Neural cell (in vitro differentiated cells): ENCODE measurements around the gene HELZ. TPM values are rescaled to one million over a fixed set of nuclear protein-coding genes. Genes with fewer than 3 reads are reported as not detected.

Source experiments
- H2AFZ ChIP-seq: fragments of 200-600, 300-800 bp; sonication (generic), shearing (Covaris generic); 2 replicates; pipeline ENCODE4 v1.6.0; 2014; ENCODE audit warnings: low read depth, mild to moderate bottlenecking, antibody characterized with exemption, low read length, moderate library complexity
- H3F3A ChIP-seq: fragments of 200-600 bp; shearing (Covaris generic); 2 replicates; pipeline ENCODE4 v1.6.1; 2016; ENCODE audit warnings: mild to moderate bottlenecking, moderate library complexity, mixed read lengths, antibody characterized with exemption, low read length; ENCODE audit not compliant: insufficient read depth, poor library complexity, severe bottlenecking
- H3K27ac ChIP-seq: fragments of 200-600, 300-800 bp; sonication (generic), shearing (Covaris generic); 2 replicates; pipeline ENCODE4 v1.5.1; 2014; ENCODE audit warnings: mild to moderate bottlenecking, low read length, moderate library complexity
- H3K27me3 ChIP-seq: fragments of 300-800, 200-600 bp; sonication (generic), shearing (Covaris generic); 2 replicates; pipeline ENCODE4 v1.6.0; 2014; ENCODE audit warnings: mild to moderate bottlenecking, low read depth, low read length, moderate library complexity; ENCODE audit not compliant: insufficient read depth
- H3K36me3 ChIP-seq: fragments of 300-800, 200-600 bp; sonication (generic), shearing (Covaris generic); 2 replicates; pipeline ENCODE4 v1.5.1; 2014; ENCODE audit warnings: mild to moderate bottlenecking, antibody characterized with exemption, low read length, moderate library complexity; ENCODE audit not compliant: insufficient read depth
- H3K4me2 ChIP-seq: fragments of 300-800, 200-600 bp; sonication (generic), shearing (Covaris generic); 2 replicates; pipeline ENCODE4 v1.6.0; 2014; ENCODE audit warnings: mild to moderate bottlenecking, low read length
- H3K4me3 ChIP-seq: fragments of 300-800, 200-600 bp; sonication (generic), shearing (Covaris generic); 2 replicates; pipeline ENCODE4 v1.5.1; 2014; ENCODE audit warnings: mild to moderate bottlenecking, low read length, moderate library complexity
- H3K79me2 ChIP-seq: fragments of 200-600 bp; shearing (Covaris generic); replicated peaks from 2 replicates; pipeline ENCODE4 v1.6.0; 2014; ENCODE audit warnings: mild to moderate bottlenecking, low read length, moderate library complexity; ENCODE audit not compliant: insufficient read depth
- H3K9ac ChIP-seq: fragments of 300-800, 200-600 bp; sonication (generic), shearing (Covaris generic); 2 replicates; pipeline ENCODE4 v1.6.1; 2016; ENCODE audit warnings: mild to moderate bottlenecking, low read length, mixed read lengths
- H3K9me2 ChIP-seq: fragments of 200-600 bp; shearing (Covaris generic); 2 replicates; pipeline ENCODE4 v1.6.1; 2016; ENCODE audit warnings: mild to moderate bottlenecking, low read length, mixed read lengths; ENCODE audit not compliant: insufficient read depth
- H3K9me3 ChIP-seq: fragments of 200-600, 300-800 bp; sonication (generic), shearing (Covaris generic); 2 replicates; pipeline ENCODE4 v1.6.1; 2016; ENCODE audit warnings: mild to moderate bottlenecking, mixed run types, low read length, moderate library complexity, mixed read lengths
- H4K20me1 ChIP-seq: fragments of 200-600 bp; shearing (Covaris generic); 2 replicates; pipeline ENCODE4 v1.6.1; 2016; ENCODE audit warnings: mild to moderate bottlenecking, mixed run types; ENCODE audit not compliant: insufficient read depth
- CTCF ChIP-seq: fragments of 450-650 bp; IDR thresholded peaks from 2 replicates; pipeline ENCODE4 v1.5.1; 2014; ENCODE audit warnings: antibody characterized with exemption, mild to moderate bottlenecking, moderate library complexity; ENCODE audit not compliant: poor library complexity, severe bottlenecking
- EP300 ChIP-seq: fragments of 450-650 bp; conservative IDR thresholded peaks from 2 replicates; pipeline ENCODE4 v1.6.1; 2014; ENCODE audit warnings: antibody characterized with exemption, mild to moderate bottlenecking, moderate library complexity; ENCODE audit not compliant: poor library complexity, severe bottlenecking
- EZH2 ChIP-seq: fragments of 200-600, 300-800 bp; shearing (Covaris generic), sonication (generic); IDR thresholded peaks from 2 replicates; pipeline ENCODE4 v1.6.1; 2014; ENCODE audit warnings: antibody characterized with exemption, low read length, borderline replicate concordance, mild to moderate bottlenecking; ENCODE audit not compliant: insufficient read depth, poor library complexity, severe bottlenecking
- MXI1 ChIP-seq: fragments of 450-650 bp; conservative IDR thresholded peaks from 2 replicates; pipeline ENCODE4 v1.6.1; 2014; ENCODE audit warnings: antibody characterized with exemption, mild to moderate bottlenecking; ENCODE audit not compliant: poor library complexity, severe bottlenecking
- POLR2AphosphoS5 ChIP-seq: IDR thresholded peaks from 2 replicates; pipeline ENCODE4 v1.6.1; 2012
- RAD21 ChIP-seq: fragments of 450-650 bp; conservative IDR thresholded peaks from 2 replicates; pipeline ENCODE4 v1.6.1; 2014; ENCODE audit warnings: antibody characterized with exemption, mild to moderate bottlenecking, moderate library complexity
- REST ChIP-seq: IDR thresholded peaks from 2 replicates; pipeline ENCODE4 v1.6.1; 2012; ENCODE audit warnings: borderline replicate concordance
- SMC3 ChIP-seq: fragments of 450-650 bp; conservative IDR thresholded peaks from 2 replicates; pipeline ENCODE4 v1.6.1; 2014; ENCODE audit warnings: antibody characterized with exemption, mild to moderate bottlenecking, moderate library complexity; ENCODE audit not compliant: poor library complexity
- polyA plus RNA-seq: library from polyadenylated mRNA; depleted of rRNA; stranded (reverse); fragments of >200 nt; gene quantifications from 2 replicates; pipeline ENCODE4 v1.2.3, GENCODE V29; 2014

Gene HELZ
- polyA plus RNA-seq, 1 donor from 2014 or later, result 11.7 TPM

GRCh38 chr17:67123699-67124098 lies 121.3 kb downstream of the HELZ start:
- H3K79me2 ChIP-seq, result no peaks in the 10 kb centered on the region
- H3K9ac ChIP-seq, result no peak overlapping the region
- H3K9me3 ChIP-seq, result no peaks in the 10 kb centered on the region
- no peaks in the 10 kb centered on the region for H3K9me2 ChIP-seq
- no peaks in the 10 kb centered on the region for H3K36me3 ChIP-seq
- no peak overlapping the region for H3K4me2 ChIP-seq
- H3K27ac ChIP-seq, result no peak overlapping the region
- H3K27me3 ChIP-seq, result no peaks in the 10 kb centered on the region
- no peak overlapping the region for H3K4me3 ChIP-seq
- H4K20me1 ChIP-seq, result no peaks in the 10 kb centered on the region
- H3F3A ChIP-seq, result no peaks in the 10 kb centered on the region
- no peak for TF ChIP-seq MXI1
- TF ChIP-seq RAD21, result no peak
- no peak for TF ChIP-seq CTCF
- no peak for TF ChIP-seq POLR2AphosphoS5
- no peak for TF ChIP-seq EP300
- H2AFZ ChIP-seq, result no peak overlapping the region

- Histone ChIP-seq H3K4me2 (no peak overlapping the region), H3K9me3 (no peaks in the 10 kb centered on the region)
- no peak for TF ChIP-seq POLR2AphosphoS5
- TF ChIP-seq REST, result no peak
- no peak for TF ChIP-seq SMC3
- TF ChIP-seq EZH2, result no peak
- TF ChIP-seq RAD21, result no peak
- TF ChIP-seq CTCF, result no peak
Measured at GRCh38 chr17:67121316-67121891, 123.6 kb downstream of the HELZ start.

More at GRCh38 chr17:67121316-67121891, 123.6 kb downstream of the HELZ start:
- Histone ChIP-seq H3K27me3 (no peaks in the 10 kb centered on the region), H2AFZ (no peak overlapping the region), H3K9ac (no peak overlapping the region), H3K9me2 (no peaks in the 10 kb centered on the region), H3K4me3 (no peak overlapping the region), H3K36me3 (peaks cover 7% of the 10 kb centered on the region), H3F3A (no peaks in the 10 kb centered on the region), H4K20me1 (no peaks in the 10 kb centered on the region), H3K79me2 (no peaks in the 10 kb centered on the region), H3K27ac (no peak overlapping the region)
